CD4-positive, alpha-beta T cell treated with Interleukin-15 for 1 hour (primary cell): ENCODE data around the gene EIF4G2.
"Not testable (repeated sequence)": the region's sequence is repeated elsewhere in the genome, so short reads cannot be mapped to it uniquely, and the experiment has no call there.

ENCODE experiments used
- DNase-seq: peaks from one replicate; pipeline ENCODE4 v3.0.0-alpha.2; 2020

The EIF4G2 gene

DNA sequence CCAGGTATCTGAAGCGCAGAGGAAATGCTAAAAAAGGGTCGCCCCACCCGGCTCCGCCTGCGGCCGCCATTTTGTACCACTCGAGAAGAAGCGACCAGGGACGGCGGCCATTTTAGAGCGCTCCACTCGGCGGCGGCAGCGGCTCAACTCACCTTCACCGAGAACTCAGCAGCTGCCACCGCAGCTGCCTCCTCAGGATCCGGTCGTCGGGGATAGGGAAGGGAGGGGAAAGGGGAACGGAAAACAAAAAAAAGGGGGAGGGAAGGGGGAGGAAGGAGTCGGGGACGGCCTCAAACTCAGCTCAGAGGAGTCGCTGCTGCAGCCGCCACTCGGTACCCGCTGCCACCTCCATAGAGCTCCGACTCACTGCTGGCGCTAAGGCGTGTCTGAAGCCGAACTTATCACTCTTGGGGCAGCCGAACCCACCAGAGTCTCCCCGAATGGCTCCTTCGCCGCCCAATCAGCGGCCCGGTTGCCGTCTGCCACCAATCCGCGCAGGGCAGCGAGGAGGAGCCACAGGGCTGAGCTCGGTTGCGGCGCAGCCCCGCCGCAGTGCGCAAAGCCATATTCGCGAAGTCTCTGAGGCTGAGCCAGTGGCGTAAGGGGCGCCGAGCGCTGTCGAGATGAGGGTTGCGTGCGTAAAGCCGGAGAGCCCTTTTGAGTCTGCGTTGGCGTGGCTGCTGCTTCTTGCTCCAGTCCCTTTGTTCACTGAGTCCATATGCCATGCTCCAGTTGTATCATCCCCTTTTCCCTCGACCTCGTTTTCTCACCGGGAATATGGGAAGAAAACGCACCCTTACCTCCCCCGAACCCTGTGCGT is at the start of gene EIF4G2:
Gene EIF4G2 (minus strand): TSS at position 374 of the 820 bp plus-strand sequence.
- peak; percentile 99 for DNase-seq

GRCh38 chr11:10857709-10858438 is 49.1 kb upstream of the EIF4G2 start, which contains the start of gene ZBED5:
ZBED5 (minus strand) TSS chr11:10858053; CDS start chr11:10854945, 3,108 bp downstream.
- peak; percentile 96 for DNase-seq

- no peak for DNase-seq
Observed at GRCh38 chr11:10857459-10857708, 48.7 kb upstream of the EIF4G2 start.

DNA sequence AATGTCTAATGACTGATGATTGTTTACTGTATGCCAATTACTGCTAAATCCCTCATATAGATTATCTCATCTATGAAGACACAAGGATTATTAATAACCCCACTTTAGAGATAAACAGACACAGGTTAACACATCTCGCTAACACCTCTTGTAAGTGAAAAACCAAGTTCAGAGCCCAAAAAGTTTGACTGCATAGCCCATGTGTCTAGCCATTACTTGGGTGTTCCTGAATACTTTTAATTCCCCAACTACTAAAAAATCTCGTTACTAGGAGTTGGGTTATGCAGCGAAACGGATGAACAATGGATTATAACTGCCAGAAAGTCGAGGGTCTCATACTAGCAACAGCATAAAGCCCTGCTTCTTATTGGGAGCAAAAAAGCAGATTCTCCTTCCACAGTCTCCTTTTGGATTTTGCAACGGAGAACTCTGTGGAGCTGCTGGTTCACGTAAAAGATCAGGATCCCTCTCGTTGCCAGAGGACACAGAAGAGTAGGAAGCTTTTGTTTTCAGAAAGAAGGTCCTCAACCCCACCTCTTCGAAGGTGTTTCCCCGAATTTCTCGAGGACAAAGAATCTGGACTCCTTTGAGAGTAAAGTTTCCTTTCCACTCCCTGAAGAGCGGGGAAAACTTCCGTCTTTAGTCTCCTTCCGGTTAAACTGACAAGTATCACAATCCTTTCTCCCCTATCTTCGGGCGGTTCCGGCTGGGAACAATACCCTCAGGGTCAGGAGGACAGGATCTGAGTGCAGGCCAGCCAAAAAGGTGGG is 48.1 kb upstream of the EIF4G2 start:
- peak; percentile 20 for DNase-seq

- DNase-seq: no peak
Observed at GRCh38 chr11:10855295-10855694, 46.6 kb upstream of the EIF4G2 start.

GRCh38 chr11:10847960-10848860 is 39.5 kb upstream of the EIF4G2 start:
- DNase-seq: no peak

DNA sequence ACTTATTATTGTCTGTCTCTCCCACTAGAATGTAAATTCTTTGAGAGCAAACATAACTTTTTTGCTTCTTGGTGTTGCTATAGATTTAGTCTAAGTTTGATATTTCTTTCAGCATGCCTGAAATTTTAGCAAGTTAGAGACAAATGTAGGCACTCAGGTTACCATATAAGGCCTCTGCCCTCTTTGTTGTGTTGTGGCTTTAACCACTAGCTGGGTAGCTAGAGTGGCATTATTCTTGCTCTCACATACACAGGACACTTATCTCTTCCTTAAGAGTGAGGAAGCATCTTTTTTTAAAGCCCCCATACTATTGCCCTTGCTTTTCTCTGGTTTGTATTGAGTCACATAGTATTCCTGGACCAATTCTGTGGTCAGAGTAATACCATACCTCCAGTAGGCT is 37.9 kb upstream of the EIF4G2 start:
- no peak for DNase-seq

GRCh38 chr11:10845589-10845988 is 36.9 kb upstream of the EIF4G2 start:
- no peak for DNase-seq

GRCh38 chr11:10844796-10845195 is 36.1 kb upstream of the EIF4G2 start:
- DNase-seq: no peak

DNA sequence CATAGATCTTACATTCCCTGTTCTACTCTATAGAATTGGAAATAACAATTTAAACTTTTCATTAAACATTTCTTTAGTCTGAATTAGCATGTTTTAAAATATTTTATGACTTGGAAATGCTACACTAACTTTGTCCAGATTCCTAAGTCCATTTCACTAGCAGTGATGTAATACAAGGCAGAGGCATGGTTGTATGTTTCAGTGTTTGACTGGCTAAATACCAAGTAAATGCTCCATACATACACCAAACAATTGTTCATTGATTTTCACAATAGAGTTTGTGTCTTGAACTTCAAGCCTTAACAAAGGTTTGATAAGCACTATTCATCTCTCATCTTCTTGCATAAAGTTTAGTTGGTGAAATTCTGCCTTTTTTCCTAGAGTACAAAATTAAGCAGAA is 35.6 kb upstream of the EIF4G2 start:
- no peak for DNase-seq

DNA sequence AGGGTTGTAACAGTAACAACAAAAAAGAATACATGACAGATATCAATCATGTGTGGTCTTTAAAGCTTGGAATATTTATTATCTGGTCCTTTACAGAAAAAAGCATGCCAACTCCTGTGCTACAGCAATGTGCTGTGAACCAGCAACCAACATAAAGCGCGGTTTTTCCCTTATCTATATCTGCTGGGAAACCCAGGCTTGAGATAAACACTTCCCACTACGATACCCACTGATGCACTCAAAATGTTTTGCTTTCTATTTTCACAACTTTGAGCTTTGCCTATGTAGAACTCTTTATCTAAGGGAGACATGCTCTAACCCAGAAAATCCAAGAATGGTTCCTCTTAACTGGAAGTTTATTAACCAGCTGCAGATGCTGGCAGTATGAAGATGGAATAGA is 30.2 kb upstream of the EIF4G2 start:
- no peak for DNase-seq

DNA sequence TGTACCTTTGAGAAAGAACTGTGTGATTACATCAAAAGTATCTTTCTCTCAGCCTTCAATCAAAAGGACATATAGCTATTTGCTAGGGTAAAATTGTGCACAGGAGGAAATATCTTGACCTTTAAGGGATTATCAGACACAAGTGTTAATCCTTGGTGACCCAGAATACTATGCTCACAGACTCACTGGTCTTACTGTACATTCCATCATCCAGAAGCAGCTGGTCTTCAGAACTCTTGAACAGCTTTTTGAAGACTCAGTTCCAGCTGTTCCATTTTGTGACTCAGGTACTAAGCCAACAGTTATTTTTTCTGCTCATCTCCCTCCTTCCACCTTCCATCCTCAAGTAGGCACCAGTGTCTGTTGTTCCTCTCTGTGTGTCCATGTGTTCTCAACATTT is 29.4 kb upstream of the EIF4G2 start:
- no peak for DNase-seq

GRCh38 chr11:10836884-10837283 is 28.2 kb upstream of the EIF4G2 start:
- DNase-seq: not testable (repeated sequence)

DNA sequence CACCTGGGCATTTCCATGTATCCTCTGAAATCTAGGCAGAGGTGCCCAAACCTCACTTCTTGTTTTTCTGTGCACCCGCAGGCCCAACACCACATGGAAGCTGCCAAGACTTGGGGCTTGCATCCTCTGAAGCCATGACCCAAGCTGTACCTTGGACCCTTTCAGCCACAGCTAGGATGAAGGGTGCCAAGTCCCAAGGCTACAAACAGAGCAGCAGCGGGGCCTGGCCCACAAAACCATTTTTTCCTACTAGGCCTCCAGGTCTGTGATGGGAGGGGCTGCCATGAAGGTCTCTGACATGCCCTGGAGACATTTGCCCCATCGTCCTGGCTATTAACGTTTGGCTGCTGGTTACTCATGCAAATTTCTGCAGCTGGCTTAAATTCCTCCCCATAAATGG is 20.4 kb upstream of the EIF4G2 start:
- DNase-seq: no peak

- no peak for DNase-seq
Observed at GRCh38 chr11:10828402-10828801, 19.7 kb upstream of the EIF4G2 start.

GRCh38 chr11:10824888-10825287 is 16.2 kb upstream of the EIF4G2 start:
- DNase-seq: no peak

DNA sequence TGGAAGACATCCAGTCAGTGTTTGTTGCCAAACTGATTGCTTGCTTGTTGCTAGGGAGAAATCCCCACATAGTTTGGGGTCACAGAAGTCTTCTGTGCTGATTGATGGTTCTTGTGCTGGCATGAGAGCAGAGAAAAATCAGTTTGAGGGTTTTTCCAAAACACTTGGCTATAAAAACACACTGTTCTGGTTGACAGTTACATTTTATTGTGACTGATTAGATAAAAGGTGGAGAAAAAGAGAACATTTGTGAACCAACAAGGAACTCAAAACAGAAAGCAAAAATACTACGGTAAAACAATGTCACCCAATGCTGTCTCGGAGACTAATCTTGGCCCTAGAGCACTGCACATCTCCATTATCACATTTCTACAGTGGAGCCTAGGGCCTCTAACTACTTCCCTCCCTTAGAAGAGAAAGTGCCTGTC is 14.4 kb upstream of the EIF4G2 start:
- DNase-seq: no peak

DNA sequence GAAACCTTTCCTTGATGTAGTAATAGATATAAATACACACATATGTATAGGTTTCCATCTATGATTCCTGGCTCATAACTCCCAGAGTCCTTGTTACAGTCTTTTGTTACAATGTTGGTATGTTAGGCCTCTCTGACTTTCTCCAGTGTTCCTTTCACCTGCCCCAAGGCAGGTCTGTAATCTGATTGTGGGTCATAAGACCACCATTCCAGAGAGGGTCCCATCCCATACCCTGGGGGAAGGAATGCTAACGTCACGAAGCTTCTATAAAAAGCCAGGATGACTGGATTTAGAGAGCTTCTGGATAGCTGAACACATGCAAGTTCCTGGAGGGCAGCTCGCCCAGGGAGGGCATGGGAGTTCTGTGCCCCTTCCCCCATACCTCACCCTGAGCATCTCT is 13.8 kb upstream of the EIF4G2 start:
- DNase-seq: not testable (repeated sequence)

GRCh38 chr11:10818594-10818993 is 9.9 kb upstream of the EIF4G2 start:
- DNase-seq: no peak

DNA sequence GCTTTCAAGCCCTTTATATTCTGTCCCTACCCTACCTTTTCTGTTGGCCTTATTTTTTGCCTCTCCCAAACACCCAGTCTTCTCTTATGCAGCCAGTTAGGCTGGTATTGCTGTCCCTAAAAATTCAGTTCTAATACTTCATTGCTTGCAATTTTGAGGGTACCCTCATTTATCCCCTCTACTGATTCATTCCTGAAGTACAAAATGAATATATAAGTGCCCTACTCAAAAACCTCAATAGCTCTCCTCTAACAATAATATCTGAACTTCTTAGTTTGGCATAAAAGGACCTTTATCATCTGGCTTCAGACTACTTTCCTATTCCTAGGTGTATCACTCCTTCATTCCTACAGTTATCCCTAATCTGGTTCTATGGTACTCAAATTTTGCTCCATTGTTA is 5.2 kb upstream of the EIF4G2 start:
- DNase-seq: no peak

DNA sequence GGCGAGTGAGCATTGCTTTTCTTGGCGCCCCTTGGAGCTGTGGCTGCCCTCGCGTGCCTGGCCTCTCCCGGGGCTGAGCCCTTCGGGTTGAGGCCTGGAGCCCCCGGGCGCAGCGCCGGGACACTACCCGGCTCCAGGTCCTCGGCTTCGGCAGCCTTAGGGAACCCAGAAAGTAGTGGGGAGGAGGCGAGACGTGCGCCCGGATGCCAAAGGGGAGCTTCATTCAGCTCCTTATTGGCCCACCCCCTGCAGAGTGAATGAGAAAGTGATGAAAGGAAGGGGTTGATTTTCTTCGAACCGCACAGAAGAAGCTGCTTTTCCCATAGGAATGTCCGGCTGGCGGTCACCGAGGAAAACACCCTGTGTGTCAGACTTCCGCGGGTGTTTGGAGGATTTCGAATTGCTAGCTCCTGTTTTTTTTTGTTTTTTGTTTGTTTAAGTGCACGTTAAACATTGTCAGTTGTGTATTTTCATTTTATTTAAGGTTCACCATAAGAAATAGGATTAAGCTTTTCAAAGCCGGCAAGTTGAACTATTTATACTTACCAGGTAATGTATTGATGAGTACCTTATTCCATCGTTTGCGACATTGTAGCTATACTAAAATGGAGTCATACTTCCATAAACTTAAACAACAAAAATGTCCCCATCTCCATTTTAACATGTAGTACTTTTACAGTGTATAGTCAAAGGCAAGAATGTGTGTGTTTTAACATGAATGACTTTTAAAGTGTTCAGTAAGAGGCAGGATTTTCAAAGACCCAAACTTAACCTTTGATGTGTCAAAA is 841 bp upstream of the EIF4G2 start:
- peak; percentile 22 for DNase-seq

DNA sequence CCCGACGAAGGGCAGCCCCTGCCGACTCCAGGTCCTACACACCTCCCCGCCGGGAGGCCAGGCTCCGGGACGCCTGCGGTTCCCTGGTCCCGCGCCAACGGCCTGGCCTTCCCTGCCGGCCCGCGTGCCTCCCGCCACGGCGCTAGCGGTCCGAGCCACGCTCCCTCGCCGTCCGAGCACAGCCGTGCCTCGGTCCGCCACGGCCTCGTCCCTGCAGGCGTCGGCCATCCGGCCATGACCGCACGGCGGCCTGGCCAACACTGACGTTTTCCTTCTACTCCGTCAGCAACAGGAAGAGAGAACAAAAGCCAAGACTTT is 532 bp downstream of the EIF4G2 start:
- DNase-seq: no peak
